Endothelial cell of hepatic sinusoid (primary cell): ENCODE measurements around the gene VTI1A.

Source experiments
- in situ Hi-C: cut with HindIII; loops from 2 replicates; pipeline ENCODE4 v1.10.0; 2017; ENCODE audit warnings: low sequenced_read_pairs

The VTI1A gene

GRCh38 chr10:112775381-112775780 lies 328.4 kb downstream of the VTI1A start:
- in situ Hi-C loops, result no loop called here

DNA sequence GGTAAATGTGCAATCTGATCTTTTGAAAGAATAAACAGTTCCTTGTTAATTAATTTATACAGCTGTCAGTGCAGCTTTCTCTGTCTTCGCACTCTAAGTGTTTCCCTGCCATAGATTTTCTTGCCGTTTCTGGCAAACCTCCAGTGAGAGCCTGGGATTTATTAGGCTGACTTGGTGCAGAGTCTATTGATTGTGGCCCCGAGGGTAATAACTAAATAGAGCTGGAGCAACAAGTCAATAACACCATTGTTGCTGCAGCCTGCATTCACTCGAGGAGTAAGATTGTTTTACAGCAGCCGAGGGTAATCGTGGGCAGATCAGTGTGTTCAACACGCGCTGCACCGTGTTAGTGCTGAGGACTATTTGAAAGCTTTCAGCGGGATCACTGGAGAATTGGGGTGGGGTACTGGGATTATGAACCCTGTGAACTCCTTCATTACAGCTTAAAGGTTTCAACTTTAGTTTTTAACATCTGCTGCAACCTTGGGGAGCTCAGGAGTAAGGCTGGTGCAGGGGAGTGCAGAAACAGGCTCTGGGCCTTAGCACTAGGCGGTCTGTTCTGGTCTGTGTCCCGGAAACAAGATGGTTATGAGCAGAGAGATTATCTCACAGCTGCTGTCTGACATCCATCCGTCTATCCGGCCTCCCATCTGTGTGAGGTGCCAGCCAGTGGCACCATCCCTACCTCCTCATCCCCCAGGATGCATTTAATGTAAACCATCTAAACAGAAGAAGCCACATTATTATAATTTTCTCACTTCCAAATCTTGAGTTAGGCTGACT lies 329.1 kb downstream of the VTI1A start:
- in situ Hi-C loops, result no loop called here

DNA sequence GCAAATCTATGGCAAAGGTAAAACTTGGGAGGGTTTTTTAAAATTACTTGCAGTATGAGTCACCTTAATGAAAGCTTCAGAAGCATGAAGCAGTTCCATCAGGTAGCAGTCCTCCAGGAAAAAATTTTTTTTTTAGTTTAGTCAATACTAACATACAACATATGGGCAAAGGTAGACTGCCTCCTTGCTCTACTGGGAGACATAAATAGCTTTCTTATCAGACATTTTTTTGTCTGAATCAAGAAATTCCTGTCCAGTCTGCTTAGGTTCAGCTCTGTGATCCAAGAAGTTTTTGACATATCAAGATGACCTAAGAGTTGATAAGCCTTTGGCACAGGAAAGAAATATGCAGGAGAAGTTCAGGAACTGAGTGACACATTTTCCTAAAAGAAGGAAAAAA lies 331.6 kb downstream of the VTI1A start:
- in situ Hi-C loops, result no loop called here

GRCh38 chr10:112779025-112779770 lies 332.2 kb downstream of the VTI1A start:
- in situ Hi-C loops, result no loop called here

DNA sequence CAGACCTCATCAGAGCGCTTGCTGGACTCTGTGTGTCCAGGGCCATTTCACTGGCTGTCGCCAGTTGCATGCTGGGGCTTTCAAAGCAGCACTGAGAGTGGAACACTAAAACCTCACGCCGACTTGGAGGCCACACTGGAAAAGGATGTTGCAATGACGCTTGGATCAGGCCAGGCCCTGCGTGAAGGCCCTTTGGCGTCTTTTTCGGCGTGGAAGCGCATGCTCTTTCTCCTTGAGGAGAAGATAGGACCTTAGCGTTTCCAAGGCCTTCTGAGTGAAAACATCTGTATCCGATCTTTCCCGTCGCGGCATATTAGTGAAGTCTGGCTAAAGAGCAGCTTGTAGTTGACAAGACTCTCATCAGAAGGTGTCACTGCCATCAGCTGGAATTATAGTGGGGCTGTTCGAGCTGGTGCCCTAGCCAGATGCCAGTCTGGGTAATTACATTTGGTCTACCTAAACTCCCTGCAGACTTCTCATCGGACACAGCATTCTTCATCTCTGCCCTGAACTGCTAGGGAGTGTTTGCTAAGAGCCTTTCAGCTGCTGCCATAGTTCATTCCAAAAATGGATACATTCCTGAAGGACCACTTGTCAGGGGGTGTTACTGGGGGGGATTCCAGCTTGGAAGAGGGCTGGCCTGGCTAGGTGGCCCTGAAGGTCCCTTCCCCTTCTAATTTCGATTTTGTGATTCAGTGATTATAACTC lies 335.3 kb downstream of the VTI1A start:
- in situ Hi-C loops, result no loop called here

DNA sequence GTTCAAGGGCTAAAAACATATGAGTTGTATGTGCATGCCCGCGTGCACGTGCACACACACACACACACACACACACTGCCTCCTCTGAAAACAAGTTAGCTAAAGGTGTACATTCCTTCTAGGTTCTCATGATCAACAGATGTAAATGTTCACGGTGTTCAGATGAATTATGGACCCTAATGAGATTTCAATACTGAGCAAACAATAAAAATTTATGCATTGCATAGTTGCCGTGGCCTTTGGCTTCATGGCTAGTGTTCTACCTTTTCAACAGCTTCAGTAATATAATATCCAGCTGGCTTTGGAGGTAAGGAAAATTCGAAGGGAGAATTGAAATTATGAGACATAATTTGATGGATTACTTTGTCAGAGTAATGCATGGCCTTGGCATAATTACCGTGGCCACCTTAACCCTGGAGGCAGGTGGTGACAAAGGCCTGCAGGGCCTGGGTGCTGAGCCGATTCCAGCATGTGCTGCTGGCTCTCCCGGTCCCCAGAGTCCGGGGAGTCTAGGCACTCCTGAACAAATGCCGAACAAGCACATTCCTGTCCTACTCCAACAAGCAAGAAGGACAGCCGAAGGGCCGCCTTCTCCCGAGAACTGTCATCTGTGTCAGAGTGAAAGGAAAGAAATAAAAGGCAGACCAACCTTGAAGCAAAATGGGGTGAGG lies 336.5 kb downstream of the VTI1A start:
- in situ Hi-C loops, result no loop called here

DNA sequence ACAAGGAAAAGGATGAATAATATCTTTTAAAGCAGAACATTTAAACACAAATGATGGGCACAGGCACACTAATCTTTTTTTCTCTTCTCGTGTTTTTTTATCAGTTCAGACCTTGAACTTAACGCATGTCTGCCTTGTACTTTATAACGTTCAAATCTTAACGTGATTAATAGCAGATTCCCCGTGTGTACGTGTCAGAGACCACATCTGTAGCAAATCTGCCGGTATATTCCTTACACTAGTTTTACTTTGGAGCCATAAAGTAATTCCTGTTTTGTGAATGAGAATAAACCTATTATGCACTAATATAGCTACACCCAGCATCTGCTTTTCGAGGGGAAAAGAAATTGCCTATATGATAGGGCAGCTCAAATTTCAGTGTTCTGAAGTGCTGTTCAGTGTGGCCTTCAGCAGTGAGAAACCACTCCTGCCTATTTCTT lies 337.0 kb downstream of the VTI1A start:
- in situ Hi-C loops, result no loop called here

DNA sequence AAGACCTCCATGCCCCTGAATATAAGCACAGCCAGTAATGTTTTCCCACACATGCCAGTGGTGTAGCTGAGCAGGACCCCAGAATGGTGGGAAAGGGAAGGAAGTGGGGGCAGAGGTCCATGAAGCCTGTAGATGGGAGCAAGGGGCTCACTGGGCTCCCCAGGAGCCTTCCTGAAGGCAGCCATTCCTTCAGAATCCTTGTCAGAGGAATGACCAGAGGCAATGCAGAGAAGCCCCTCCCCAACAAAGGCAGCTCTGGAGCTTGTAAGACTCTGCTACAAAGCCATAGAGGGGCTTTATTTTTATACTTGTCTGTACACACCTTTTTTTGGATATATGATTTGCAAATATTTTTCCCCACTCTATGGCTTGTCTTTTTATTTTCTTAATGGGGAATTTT lies 338.1 kb downstream of the VTI1A start:
- in situ Hi-C loops, result no loop called here

GRCh38 chr10:112789248-112789647 lies 342.2 kb downstream of the VTI1A start:
- in situ Hi-C loops, result no loop called here

DNA sequence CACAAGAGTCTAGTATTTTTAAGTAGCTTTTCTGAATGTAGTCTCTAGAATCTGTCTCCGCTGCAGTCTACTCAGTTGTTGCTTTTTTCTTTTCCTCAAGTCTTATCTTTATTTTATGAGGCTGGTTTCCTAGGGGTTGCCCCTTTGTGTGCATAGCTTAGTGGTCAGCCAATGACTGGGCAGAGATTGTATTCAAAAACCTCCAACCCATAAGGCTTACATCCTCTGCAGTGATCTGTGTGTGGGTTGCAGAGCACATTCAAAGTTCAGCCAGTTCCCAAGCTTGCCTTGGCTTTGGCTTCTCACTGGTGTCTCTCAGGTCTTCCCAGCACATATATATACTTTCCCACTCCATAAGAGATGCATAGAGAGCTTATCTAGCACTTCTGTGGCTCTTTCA lies 343.0 kb downstream of the VTI1A start:
- in situ Hi-C loops, result no loop called here

GRCh38 chr10:112790921-112791320 lies 343.9 kb downstream of the VTI1A start:
- in situ Hi-C loops, result no loop called here

GRCh38 chr10:112791447-112791846 lies 344.4 kb downstream of the VTI1A start:
- in situ Hi-C loops, result no loop called here

DNA sequence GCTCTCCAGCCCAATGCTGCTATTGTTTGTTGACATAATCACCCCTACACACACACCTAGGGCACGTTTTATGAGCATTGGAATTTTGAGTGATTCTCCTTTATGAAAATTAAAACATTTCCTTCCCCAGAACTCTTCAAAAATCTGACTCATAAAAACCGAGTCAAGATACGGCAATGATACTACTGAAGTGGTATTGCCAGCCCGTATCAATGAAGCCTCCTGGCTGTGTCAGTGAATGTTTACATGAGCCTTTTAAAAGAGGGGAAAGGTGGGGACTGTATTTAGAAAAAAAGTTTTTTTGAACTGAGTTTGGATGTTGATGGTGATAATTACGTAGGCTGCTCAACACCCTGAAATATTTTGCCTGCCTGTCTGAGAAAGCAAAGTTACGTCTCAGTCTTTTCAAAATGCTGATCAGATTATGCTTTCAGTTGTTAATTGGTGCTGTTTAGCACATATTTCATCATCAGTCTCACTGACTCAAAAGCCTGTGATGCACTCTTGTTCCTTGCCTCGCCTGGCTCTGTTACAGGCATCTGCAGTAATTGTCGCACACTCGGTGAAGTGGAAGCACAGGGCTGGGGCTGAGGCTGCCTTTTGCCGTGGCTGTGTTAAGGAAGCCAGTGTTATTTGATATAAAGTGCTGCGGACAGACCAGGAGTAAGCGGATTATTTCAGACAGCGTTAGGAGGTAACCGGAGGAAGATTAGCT lies 345.6 kb downstream of the VTI1A start:
- in situ Hi-C loops, result no loop called here

GRCh38 chr10:112793202-112793921 lies 346.3 kb downstream of the VTI1A start:
- in situ Hi-C loops, result no loop called here

- in situ Hi-C loops, result no loop called here
These were observed 347.2 kb downstream of the VTI1A start for GRCh38 chr10:112794201-112794600.

- in situ Hi-C loops, result loop anchor here (5.0 kb wide), 1 partner anchor 37 kb away; no protein-coding TSS in a partner anchor
These were observed 348.1 kb downstream of the VTI1A start for GRCh38 chr10:112795067-112795466.

DNA sequence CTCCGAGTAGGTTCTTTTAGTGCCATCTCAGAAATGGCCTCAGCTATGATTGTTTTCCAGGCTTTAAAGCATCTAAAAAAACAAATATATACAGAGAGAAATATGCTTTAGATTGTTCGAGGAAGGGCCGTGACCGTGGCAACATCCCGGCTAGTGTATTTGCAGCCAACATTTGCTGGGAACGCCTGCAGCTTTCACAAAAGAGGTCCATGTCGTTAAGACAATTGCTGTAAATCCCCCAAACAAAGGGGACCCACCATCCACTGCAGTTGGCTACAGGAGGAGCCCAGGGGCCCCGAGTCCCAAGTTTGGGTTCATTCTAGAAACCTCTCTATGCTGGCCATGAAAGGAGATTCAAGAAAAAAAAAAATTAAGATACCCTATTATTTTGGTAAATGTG lies 350.2 kb downstream of the VTI1A start:
- in situ Hi-C loops, result loop anchor here (5.0 kb wide), 1 partner anchor 35 kb away; no protein-coding TSS in a partner anchor

DNA sequence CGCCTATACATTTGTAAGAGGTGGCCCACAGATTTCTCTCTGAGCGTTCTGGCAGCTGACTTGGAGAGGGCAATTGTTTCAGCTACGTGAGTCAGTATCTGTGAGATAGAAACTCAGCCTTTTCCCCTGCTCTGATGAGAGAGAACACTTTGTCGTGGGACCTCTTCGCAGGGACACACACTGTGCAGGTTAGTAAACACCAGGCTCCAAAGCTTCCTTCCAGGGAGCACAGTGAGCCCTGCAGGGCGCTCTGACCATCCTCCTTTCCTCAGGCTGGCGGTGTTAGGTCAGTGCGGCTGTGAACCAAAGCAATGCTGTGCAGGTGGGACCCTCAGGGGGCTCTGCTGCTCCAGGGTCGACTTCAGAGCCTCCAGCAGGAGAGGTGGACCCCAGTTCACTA lies 350.8 kb downstream of the VTI1A start:
- in situ Hi-C loops, result loop anchor here (5.0 kb wide), 1 partner anchor 34 kb away; no protein-coding TSS in a partner anchor

DNA sequence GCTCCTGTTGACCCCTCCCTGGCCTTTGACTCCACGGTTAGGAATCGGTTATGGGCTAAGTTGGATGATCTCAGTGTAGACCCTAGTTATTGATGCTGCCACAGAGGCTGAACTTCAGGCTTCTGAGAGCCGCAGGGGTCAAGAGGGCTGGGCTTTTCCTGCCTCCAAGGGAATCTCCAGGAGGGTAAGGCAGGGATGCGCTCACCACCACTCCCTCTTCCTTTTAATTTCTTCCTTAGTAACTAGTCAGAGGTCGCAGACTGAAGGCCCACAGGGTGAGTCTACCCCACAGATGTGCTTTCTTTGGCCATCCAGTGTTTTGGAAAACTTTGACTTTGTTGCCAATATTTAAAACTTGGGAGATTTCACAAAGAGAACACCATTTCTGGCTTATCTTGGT lies 352.0 kb downstream of the VTI1A start:
- in situ Hi-C loops, result loop anchor here (5.0 kb wide), 1 partner anchor 33 kb away; no protein-coding TSS in a partner anchor
